ENCODE data around the gene GRAP2. TPM values are rescaled to one million over a fixed set of nuclear protein-coding genes. Genes with fewer than 3 reads are reported as not detected.
"Not testable (repeated sequence)": the region's sequence is repeated elsewhere in the genome, so short reads cannot be mapped to it uniquely, and the experiment has no call there.

The GRAP2 gene
- total RNA-seq, 1 experiment from 2014 or later, result not detected

DNA sequence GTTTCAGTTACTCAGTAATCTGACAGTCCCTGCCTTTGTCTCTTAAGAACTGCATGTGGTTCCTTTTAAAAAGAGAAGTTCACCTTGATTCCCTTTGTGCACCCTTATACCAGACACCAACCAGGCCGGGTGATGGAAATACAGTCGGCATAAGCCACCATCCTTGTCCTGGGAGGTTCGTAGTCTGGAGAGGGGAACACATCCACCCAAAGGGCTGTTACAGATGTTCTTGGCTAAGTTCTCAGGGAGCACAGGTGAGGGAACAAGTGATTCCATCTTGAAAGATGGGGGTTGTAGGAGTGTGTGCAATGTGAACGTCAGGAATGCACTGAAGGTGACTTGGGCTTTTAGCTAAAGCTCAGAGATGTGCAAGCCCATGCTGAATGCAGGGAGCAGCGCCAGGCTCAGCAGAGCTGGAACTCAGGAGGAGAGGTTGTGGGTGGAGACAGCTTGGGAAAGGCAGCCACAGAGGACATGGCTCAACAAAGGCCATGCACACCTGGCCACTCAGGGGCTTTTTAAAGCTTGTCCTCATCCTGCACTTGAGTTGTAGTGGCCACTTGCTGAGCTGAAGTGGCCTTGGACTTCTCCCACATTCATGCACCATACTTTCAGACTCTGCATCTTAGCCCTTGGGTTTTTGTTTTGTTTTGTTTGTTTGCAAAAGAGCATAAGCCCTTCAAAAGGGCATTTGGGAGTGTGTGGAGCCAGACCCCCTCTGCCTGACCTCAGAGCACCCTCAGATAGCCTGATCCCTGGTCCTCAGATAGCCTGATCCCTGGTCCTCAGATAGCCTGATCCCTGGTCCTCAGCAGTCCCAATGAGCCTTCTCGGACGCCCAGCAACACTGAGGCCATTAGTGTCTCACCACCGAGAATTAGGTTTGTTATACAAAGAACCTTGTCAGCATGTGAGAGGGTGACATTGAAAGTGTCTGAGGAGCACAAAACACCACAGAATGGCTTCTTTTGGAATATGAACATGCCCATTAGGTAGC is 46.6 kb downstream of the GRAP2 start:
- no peaks in the 10 kb centered on the region for H3K9me3 ChIP-seq
- H3K4me3 ChIP-seq, result no peak overlapping the region
- no peak for DNase-seq
- no peaks in the 10 kb centered on the region for H3K27me3 ChIP-seq
- no peaks in the 10 kb centered on the region for H3K36me3 ChIP-seq

DNA sequence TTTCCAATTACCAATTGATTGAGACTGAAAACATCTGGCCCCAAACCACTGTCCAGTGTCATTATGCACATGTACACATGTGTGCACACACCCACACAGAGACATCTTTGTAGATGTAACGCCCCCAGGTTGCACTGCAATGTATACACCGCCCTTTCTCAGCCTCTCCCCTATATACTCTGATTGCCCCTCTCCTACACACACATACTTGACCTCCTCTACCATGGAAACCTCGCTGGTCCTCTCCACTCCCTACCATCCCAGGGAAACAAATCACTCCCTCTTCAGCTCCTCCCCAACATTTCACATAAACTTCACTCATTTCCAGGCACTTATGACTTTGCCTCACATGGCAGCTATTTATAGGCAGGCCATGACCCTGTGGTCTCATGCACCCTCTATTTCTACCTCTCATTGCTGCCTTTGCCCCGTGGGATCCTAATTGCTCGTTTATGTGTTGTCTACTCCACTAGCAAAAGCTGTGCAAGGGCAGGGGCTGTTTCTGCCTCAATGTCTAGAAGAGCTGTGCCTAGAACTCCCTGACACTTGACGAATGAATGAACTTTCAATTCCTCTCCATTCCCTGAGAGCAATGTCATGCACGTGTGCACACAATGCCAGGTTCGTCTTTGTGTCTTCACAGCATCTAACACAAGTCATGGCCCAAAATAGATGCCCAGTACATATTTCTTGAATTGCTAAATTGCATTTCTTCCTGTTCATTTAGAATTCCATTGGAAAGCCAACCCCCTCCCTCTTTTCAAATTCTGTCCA is 49.3 kb downstream of the GRAP2 start:
- Histone ChIP-seq H3K27me3 (no peaks in the 10 kb centered on the region), H3K36me3 (no peaks in the 10 kb centered on the region), H3K4me3 (no peak overlapping the region), H3K9me3 (no peaks in the 10 kb centered on the region)
- DNase-seq, result no peak

DNA sequence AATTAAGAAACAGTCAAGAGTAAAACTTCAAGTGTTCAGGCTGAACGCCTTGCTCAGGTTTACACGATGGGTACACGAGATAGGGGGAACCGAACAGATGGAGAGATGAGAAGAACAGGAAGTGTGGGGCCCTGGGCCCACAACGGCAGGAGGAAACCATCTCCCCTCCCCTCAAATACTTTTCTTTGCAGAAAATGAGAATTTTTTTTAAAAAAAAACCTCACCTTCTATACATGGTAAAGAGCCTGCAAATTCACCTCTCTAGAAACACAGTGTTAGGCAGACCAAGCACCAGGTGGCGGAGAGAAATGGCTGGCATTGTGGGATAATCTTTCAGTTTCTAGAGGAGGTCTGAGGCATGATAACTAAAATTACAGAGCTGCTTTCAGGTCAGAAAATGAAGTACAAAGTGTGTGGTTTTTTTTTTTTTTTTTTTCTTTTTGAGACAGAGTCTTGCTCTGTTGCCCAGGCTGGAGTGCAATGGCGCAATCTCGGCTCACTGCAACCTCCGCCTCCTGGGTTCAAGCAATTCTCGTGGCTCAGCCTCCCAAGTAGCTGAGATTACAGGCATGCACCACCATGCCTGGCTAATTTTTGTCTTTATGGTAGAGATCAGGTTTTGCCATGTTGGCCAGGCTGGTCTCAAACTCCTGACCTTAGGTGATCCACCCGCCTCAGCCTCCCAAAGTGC is 50.9 kb downstream of the GRAP2 start:
- H3K27me3 ChIP-seq, DNase-seq, H3K9me3 ChIP-seq, H3K4me3 ChIP-seq, H3K36me3 ChIP-seq: not testable (repeated sequence)

DNA sequence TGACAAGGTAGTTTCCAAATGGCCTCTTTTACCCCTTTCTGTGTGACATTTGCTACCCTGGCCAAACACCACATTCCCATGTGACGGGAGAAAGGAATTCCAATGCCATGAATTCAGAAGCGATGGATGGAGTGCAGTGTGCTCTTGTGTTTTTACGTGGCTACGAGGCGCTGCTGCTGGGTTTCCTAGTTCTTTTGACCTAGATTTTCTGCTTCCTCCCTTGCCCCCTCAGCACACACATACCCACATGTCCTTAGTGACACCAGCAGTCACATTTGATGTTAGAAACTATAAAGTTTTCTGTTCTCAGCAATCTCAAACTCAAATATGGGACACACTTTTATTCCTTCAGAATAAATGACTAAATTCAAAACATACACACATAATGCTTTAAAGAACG is 51.5 kb downstream of the GRAP2 start:
- Histone ChIP-seq H3K4me3 (no peak overlapping the region), H3K9me3 (no peaks in the 10 kb centered on the region), H3K27me3 (no peaks in the 10 kb centered on the region), H3K36me3 (no peaks in the 10 kb centered on the region)
- DNase-seq, result no peak

DNA sequence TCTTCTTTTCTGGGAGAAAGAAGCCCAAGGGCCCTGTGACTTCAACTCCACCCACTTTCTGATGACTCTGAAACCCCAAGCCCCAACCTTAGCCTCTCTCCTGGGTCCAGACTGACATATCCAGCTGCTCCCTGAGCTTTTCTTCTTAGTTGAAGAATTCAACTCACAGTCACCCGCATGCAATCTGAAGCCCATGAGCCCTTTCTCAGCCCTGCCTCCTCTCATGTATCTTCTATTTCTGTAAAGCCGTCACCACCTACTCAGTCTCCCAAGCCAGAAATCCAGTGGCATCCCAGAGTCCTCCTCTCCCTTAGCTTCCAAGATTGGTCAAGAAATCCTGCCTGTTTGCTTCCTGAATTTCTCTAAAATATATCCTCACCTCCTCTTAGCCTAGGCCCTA is 52.2 kb downstream of the GRAP2 start:
- Histone ChIP-seq H3K27me3 (no peaks in the 10 kb centered on the region), H3K36me3 (no peaks in the 10 kb centered on the region), H3K9me3 (no peaks in the 10 kb centered on the region), H3K4me3 (no peak overlapping the region)
- DNase-seq, result no peak

DNA sequence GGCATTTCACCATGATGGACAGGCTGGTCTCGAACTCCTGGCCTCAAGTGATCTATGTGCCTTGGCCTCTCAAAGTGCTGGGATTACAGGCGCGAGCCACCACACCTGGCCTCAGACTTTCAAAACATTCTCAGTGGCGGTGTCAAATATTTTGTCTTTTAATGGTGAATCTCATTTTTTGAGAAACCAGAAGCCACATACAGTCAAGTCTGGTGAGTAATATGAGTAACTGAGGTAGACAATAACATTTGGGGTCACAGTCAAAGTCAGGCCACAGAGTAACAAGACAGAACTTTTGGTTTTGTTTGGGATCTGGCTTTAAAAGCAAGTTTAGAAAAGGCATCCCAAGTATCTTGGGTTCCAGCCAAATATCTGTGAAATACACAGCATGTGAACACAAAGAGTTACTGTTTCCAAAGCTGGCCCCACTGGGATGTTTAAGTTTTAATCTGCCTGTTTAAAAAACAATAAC is 53.7 kb downstream of the GRAP2 start:
- DNase-seq, result no peak
- H3K4me3 ChIP-seq, result no peak overlapping the region
- no peaks in the 10 kb centered on the region for H3K9me3 ChIP-seq
- no peaks in the 10 kb centered on the region for H3K36me3 ChIP-seq
- no peaks in the 10 kb centered on the region for H3K27me3 ChIP-seq

DNA sequence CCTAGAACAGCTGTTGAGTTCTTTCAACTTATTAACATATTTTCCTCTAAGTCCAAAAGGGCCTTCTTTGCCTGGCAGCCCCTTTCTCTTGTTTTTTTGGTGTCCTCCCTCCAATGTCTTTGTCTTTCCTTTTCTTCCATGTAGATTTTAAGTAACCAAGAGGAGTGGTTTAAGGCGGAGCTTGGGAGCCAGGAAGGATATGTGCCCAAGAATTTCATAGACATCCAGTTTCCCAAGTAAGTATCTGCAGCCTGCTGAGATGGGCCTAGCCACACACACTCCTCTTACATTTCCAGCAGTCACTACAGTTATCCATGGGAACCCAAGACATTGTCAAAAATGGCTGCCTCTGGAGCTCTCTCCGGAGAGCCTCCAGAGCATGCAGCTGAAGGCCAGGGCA is 54.8 kb downstream of the GRAP2 start:
- no peak for DNase-seq
- Histone ChIP-seq H3K27me3 (no peaks in the 10 kb centered on the region), H3K36me3 (no peaks in the 10 kb centered on the region), H3K9me3 (no peaks in the 10 kb centered on the region), H3K4me3 (no peak overlapping the region)

DNA sequence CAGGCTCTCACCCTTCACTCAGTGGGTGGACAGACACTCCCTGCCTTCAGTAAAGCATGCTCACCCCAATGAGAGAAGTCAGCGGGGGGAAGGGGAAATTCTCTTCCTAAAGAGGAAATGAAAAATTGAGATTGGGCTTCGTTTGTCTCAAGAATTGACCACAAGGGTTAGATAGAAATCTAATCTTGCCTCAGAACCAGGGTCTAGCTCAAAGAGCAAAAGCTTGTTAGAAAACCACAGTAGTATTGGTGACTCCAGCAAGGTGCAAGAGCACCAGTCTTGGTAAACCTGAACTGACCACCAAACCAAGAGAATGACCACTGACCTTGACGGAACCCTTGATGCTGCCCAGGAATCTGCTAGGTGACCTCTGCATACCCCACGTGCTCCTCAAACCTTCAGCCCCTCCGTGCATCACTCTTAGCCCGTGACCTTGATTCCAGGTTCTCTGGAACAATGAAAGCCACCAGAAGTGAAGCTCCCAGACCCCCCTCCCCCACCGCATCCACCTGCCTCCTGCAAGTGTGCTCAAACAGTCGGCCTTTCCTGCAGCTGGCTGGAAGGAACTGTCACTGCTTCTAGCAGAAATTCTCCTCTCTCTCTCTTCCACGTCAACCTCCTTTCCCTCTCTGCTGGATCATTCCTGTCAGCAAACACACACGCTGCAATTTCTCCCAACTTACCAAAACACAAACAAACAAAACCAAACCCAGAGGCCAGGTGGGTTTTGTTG is 56.2 kb downstream of the GRAP2 start:
- H3K36me3 ChIP-seq, result no peaks in the 10 kb centered on the region
- DNase-seq, result no peak
- no peaks in the 10 kb centered on the region for H3K27me3 ChIP-seq
- no peaks in the 10 kb centered on the region for H3K9me3 ChIP-seq
- no peak overlapping the region for H3K4me3 ChIP-seq

DNA sequence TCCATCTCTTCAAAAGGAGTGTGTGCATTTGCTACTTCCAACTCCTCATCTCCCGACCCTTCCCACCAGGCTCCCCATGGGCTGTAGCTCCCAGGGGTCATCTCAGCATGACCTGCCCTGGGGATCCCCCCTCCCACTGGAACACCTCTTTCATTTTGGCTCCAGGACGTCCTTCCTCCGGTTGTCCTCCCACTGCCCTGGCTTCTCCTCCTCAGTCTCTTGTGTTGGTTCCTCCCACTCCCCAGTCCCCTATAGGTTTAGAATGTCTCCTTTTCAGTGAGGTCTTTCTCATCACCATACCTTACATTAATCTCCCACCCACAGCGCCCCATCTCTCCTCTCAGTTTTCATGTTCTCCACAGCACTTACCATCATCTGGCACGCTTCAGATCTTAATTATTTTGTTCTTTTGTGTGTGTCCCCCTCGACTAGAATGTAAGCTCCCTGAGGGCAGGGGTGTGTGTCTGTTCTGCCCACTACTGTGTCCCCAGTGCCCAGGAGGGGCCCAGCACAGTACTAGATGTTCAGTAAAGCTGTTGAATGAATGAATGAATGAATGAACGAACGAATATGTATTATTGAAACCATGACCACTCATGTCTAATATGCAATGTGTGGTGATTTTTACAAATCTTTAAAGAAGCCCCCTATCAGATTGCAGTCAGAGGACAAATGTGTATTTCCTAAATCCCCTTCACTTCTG is 57.3 kb downstream of the GRAP2 start:
- DNase-seq, result no peak
- Histone ChIP-seq H3K27me3 (no peaks in the 10 kb centered on the region), H3K9me3 (no peaks in the 10 kb centered on the region), H3K36me3 (no peaks in the 10 kb centered on the region), H3K4me3 (no peak overlapping the region)

DNA sequence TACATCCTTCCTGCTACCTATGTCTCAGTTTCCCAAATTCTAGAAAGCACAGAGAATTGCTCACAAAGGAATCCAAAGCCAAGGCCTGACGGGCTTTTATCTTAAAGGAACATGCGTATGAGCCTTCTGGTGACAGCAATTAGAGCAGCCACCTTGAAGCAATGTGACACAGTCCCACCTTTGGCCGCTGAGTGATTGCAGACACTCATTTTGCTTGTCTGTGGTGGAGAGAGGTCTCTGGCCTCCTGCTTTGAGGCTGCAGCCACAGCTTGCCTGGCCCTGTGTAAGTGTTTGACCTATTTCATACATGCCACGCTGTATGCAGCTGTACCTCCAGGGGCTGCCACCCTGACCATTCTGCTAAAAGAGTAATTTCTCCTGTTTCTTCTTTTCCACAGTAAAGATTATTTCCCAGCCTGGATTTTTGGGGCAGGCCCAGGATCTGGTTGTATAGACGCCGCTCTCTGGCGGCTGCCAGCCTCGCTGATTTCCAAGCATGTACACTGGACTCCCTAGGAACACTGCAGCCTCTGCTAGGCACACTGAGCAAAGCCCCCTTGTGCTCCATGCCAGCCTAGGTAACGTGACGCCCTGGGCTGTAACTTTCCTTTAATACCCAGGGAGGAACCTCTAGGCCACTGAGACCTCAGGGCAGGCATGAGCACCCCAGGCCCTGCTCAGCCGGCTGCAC is 58.2 kb downstream of the GRAP2 start:
- no peak overlapping the region for H3K4me3 ChIP-seq

DNA sequence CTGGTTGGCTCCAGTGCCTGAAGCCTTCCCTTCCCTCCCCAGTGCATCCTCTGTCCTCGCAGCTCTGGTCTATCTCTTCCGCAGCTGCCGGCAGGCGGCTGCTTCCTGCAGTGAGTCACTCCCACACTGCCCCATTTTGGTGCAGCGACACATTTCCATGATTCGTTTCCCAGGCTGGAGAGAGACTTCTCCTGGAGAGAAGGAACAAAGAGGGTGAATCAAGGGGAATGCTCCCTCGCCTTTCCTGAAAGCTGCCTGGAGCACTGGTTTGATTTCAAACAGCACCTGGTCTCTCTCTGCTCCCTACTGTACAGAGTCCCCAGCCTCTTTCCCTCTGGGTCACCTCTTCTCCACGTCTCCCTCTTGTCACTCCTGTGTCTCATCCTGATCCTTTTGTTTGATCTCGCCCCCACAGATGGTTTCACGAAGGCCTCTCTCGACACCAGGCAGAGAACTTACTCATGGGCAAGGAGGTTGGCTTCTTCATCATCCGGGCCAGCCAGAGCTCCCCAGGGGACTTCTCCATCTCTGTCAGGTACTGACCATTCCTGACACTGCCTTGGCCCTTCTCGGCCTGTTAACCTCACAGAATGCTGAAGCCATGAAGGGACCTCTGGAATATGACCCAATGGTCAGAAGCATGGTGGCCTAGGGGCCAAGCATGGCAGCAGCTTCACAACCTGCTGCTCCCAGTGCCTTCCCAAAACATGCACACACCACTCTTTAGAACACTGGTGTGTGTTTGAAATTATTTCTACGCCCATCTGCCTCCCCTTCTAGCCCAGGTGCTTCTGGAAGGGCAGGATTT is 59.0 kb downstream of the GRAP2 start, which contains the start of gene TMA7B:
TSS of gene TMA7B (plus strand) at position 758 of the 808 bp plus-strand sequence. CDS start 3,978 bp downstream, outside the sequence.
- H3K4me3 ChIP-seq, result no peak within 1 kb of the TSS

More for the DNA sequence above, 58.2 kb downstream of the GRAP2 start:
- no peak for DNase-seq
- H3K36me3 ChIP-seq, result no peaks in the 10 kb centered on the region
- H3K27me3 ChIP-seq, result no peaks in the 10 kb centered on the region
- no peaks in the 10 kb centered on the region for H3K9me3 ChIP-seq

DNA sequence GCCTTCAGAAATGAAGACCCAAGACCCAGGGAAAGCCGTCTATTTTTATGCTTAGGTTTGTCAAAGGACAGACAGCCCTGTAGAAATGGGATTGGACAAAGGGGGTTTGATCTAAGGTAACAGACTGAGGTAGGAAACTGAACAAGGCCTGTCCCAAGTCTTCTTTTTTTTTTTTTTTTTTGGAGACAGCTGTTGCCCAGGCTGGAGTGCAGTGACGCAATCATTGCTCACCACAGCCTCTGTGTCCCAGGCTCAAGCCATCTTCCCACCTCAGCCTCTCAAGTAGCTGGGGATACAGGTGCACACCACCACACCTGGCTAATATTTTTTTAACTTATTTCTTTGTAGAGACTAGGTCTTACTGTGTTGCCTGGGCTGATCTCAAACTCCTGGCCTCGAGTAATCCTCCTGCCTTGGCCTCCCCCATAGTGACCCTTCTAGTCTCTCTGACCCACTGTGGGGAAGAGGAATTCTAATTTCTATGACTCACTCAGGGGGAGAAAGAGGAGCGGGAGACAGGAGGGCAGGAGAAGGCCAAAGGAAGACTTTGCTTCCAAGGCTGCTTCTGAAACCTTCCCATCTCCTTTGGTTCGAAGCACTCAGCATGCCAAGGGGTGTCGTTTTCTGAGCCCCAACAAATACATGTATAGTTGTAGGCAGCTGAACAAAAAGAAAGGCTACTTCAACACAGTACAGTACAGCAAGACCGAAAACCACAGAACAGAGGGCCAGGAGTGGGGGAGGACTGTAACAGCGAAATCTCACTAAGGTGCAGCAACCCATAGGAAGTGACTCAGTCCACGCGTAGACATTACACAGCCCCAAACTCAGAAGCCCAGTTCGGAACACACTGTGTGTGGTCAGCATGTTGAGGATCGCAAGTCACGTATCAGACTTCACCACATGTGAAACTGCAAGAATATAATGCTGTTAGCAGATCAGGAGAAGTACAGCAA is 60.2 kb downstream of the GRAP2 start:
- DNase-seq, result peak; percentile 34
- H3K36me3 ChIP-seq, result no peaks in the 10 kb centered on the region

More for the DNA sequence above, 59.0 kb downstream of the GRAP2 start, which contains the start of gene TMA7B:
- DNase-seq, result peak; percentile 48
- no peaks in the 10 kb centered on the region for H3K36me3 ChIP-seq
- no peaks in the 10 kb centered on the region for H3K27me3 ChIP-seq
- no peaks in the 10 kb centered on the region for H3K9me3 ChIP-seq

DNA sequence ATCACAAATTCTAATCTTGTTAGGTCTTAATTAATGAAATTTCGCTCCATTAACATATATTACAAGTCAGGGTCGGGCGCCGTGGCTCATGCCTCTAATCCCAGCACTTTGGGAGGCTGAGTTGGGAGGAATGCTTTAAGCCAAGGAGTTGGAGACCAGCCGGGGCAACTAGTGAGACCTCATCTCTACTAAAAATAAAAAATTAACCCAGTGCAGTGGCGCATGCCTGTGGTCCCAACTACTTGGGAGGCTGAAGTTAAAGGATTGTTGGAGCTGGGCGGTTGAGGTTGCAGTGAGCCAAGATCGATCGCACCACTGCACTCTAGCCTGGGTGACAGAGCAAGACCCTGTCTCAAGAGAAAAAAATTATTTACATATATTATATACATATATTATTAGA is 61.2 kb downstream of the GRAP2 start:
- Histone ChIP-seq H3K4me3 (no peak overlapping the region), H3K9me3 (no peaks in the 10 kb centered on the region), H3K27me3 (no peaks in the 10 kb centered on the region), H3K36me3 (no peaks in the 10 kb centered on the region)
- no peak for DNase-seq

More for the DNA sequence above, 60.2 kb downstream of the GRAP2 start:
- Histone ChIP-seq H3K27me3 (no peaks in the 10 kb centered on the region), H3K9me3 (no peaks in the 10 kb centered on the region), H3K4me3 (no peak overlapping the region)
